ENCODE data around the gene PTPRG.
"Not testable (repeated sequence)": the region's sequence is repeated elsewhere in the genome, so short reads cannot be mapped to it uniquely, and the experiment has no call there.

PTPRG gene

GRCh38 chr3:61806810-61807209 is 245.4 kb downstream of the PTPRG start:
- DNase-seq = no peak

DNA sequence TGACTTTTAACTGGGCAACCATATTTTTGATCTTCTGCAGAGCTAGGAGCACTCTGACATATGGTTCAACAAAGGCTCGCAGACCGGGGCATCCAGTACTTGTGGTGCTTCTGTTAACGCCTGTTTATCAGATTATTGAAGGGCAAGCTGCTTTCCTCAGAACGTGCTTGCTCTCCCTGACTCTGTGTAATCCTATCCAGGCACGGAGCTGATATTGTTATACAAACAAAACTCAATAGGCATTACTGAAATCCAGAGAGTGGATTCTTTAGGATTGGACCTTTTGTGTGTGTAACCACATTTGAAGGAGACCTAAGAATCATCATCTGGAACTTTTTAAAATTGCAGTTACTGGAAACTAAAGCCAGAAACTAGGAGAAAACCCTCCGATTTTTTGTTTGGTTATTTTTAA is 246.5 kb downstream of the PTPRG start:
- no peak for DNase-seq

- peak; percentile 55 for DNase-seq
Measured at GRCh38 chr3:61808526-61808925, 247.2 kb downstream of the PTPRG start.

DNA sequence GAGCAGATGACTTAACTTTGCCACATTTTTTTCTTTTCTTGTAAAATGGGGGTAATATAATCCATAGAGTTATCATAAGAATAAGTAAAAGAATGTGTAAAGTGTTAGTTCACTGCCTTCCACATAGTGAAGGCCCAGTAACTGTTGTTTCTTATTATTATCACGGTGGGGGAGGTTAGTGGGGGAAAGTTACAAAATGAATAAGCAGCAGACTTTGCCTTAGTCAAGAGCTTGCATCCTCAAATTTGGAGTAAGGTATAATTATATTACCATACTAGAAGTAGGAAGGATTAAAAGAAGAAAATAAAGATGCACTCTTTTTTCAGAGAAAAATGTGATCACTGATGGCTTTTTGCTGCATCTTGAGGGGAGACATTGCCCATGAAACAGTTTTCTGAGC is 247.6 kb downstream of the PTPRG start:
- no peak for DNase-seq

- peak; percentile 61 for DNase-seq
Measured at GRCh38 chr3:61809879-61810278, 248.5 kb downstream of the PTPRG start.

GRCh38 chr3:61810953-61811497 is 249.7 kb downstream of the PTPRG start:
- no peak for DNase-seq

GRCh38 chr3:61811652-61812051 is 250.3 kb downstream of the PTPRG start:
- DNase-seq = no peak

GRCh38 chr3:61812085-61812484 is 250.7 kb downstream of the PTPRG start:
- DNase-seq = no peak

DNA sequence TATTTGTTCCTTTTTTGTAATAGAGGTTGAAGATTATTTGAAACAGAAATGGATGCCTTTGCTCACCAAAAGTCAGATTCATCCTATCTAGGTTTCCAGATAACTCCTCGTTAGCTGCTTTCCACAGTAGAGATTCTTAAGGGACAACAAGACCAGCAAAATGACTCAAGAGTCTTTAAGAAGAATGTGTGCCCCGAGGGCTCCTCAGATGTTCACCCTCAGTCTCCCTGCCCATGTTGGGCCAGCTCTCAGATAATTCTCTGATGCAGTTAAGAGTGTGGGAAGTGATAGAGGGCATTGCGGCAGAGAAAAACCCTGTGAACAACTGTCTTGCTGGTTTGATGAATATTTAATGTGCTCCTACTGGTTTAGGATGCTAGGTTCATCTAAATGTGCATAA is 251.1 kb downstream of the PTPRG start:
- DNase-seq = no peak

DNA sequence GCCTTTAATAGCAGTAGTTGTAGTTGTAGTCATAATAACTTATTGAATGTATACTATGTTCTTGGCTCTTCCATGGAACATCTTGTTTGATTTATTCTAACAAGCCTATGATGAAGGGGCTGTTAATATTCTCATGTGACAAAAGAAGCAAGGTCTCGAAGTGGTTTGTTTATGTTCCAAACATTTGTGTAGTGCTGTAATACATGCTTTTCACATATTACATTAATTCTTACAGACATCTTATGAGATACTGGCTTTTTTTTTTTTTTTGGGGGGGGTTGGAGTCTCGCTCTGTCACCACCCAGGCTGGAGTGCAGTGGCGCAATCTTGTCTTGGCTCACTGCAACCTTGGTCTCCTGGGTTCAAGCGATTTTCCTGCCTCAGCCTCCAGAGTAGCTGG is 252.3 kb downstream of the PTPRG start:
- DNase-seq = no peak

DNA sequence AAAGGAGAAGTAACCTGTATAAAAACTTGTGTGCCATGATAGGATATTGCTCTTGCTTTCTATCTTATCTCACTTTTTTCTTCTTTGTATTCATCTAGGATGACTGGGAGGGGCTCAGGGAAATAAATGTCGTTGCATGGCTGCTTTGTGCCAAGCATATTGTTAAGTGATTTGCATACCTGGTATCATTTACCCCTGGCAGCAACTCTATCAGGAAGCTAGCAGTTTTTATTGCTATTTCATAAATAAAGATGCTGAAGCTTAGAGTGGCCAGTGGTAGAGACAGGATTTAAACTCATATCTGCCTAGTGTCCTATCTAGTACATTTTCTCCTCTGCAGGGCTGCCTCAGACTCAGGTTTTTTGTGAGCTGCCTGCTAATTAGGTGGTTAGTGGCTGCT is 253.3 kb downstream of the PTPRG start:
- DNase-seq = no peak

- DNase-seq = not testable (repeated sequence)
Measured at GRCh38 chr3:61816304-61816703, 254.9 kb downstream of the PTPRG start.

- DNase-seq = no peak
Measured at GRCh38 chr3:61819861-61820260, 258.5 kb downstream of the PTPRG start.

DNA sequence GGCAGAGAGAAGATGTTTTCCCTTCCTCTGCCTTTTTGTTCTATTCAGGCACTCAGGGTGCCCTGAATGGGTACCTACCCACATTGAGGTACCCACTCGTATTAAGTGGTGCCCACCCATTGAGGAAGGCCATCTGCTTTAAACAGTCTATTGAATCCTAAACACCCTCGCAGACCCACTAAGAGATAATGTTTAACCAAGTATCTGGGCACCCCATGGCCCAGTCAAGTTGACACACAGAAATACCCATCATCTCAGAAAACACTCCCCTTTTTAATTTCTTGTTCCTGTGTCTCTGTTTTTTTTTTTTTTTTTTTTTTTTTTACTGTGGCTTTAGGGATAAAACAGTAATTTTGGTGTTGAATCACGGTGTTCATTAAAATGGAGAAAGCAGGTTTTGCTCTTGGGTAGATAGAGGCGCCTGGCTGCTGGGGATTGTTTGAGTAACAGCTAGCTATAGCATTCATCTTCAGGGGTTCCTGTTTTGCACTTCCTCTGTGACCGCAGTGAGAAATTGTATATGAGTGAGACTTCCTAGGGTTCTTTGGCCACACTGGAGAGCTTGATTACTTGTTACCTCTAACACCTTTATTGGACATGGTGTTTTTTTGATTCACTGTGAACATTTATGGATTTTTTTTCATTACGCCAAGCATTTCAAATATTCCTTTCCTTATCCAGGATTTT is 259.1 kb downstream of the PTPRG start:
- DNase-seq = no peak

DNA sequence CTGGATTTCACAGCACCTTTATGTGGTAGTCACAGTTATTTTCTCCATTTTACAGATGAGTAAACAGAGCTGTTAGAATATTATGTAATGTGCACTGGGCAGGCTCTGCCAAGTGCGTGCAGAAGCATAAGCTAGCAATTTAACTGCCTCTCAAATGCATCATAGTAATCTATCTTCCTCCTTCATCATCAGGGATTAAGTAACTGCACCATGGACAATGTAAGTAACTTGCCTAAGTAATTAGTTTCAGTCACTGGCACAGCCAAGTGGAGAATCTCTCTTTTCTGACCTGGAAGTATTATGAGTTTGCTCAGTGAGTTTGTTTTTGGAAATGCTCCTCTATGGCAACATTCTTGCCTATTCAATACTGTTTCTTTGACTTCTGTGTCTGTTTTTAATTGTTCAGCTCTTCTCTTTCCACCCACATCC is 260.5 kb downstream of the PTPRG start:
- no peak for DNase-seq

- no peak for DNase-seq
Measured at GRCh38 chr3:61822588-61822987, 261.2 kb downstream of the PTPRG start.

DNA sequence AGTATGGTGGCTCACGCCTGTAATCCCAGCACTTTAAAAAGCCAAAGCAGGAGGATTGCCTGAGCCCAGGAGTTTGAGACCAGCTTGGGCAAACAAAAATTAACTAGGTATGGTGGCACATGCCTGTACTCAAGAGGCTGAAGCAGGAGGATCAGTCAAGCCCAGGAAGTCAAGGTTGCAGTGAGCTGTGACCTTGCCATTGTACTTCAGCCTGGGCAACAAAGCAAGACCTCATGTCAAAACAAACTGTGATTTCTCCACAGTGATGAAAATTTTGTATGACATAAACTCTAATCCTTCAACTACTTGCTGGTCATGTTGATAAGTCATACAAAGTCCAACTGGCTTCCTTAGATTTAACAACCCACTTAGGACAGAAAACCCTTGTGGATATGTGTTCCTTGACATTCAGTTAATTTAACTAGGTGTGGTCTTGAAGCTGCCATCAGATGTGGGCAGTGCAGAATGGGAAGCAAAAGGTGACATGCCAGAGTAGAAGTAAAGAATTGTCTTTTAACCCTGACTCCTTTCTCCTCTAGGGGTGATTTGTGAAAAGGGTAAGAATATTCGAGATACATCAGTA is 263.3 kb downstream of the PTPRG start:
- DNase-seq = no peak

GRCh38 chr3:61826161-61826560 is 264.8 kb downstream of the PTPRG start:
- DNase-seq = no peak

DNA sequence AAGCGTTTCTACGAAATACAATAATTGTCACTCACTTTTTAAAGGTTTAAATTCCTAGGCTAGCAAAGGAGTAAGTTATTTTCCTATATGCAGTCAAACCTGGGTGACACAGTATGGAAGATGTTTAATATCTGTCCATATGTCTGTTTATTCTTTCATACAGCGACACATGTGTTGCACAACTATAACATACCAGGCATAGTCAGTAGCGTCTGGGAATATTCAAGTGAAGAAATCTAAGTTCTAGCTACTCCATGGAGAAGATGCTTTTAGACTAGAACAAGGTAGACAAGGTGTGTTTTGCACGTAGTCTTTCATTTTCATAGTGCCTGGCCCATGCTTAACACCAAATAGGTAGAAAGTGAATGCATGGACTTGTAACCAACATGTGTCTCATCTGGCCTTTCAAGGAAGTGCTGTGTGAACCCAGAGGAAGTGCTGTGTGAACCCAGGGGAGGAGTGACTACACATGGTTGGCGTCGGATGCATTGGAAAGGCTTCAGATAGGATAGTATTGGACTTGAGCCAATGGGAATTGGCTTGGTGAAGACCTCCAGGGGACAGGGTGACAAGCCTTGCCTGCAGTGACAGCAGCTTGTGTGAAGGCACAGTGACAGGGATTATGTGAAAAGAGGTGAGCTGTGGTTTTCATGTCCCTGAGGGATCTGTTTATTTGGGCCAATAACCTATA is 267.0 kb downstream of the PTPRG start:
- DNase-seq = no peak

- DNase-seq = no peak
Measured at GRCh38 chr3:61828880-61829721, 267.7 kb downstream of the PTPRG start.

DNA sequence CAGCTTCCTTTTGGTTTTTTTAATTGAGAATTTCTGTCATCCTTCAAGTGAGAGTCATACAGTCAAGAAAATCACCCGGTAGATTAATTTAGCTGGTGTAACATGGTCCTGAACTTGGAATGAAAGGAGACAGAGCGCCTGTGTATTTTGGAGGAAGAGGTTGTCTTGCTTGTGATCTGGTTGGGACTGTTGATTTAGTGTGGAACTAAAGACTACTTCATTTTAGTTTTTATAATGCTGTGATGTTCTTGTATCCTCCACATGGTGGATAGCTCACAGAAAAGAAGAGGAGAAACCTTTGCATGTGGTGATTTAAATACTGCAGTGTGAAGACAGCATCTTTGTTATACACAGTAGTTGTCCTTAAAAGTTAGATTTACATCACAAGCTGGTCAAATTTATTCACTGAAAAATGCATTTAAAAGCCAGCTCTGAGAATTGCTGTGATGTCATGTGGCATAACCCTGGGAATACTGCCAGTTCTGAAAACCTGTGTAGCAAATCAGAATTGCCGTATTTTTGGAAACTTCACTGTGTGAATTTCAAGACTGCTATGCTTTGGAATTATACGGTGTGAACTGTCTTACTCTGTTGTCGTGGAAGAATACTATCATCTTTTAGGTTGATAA is 268.5 kb downstream of the PTPRG start:
- no peak for DNase-seq

GRCh38 chr3:61831973-61832372 is 270.6 kb downstream of the PTPRG start:
- no peak for DNase-seq
